HFFc6 (cell line): Measurements from ENCODE around the gene KRT80. TPM values are rescaled to one million over a fixed set of nuclear protein-coding genes. Genes with fewer than 3 reads are reported as not detected.
A peak's percentile ranks its signal among the peaks of the same experiment; 100 is the strongest.

Source experiments
- DNase-seq: peaks from one replicate; pipeline ENCODE4 v3.0.0-alpha.2; 2018
- H3K27ac Mint-ChIP-seq: 2 replicates; pipeline ENCODE4 v1.8.0; 2020; ENCODE audit warnings: mild to moderate bottlenecking, mixed read lengths
- H3K27me3 Mint-ChIP-seq: 2 replicates; pipeline ENCODE4 v1.8.0; 2021; ENCODE audit warnings: mild to moderate bottlenecking, moderate library complexity, mixed read lengths; ENCODE audit not compliant: insufficient read depth
- H3K36me3 Mint-ChIP-seq: 2 replicates; pipeline ENCODE4 v1.8.0; 2021; ENCODE audit warnings: low read depth, mixed read lengths
- H3K4me1 Mint-ChIP-seq: 2 replicates; pipeline ENCODE4 v1.8.0; 2020; ENCODE audit warnings: low read depth, mixed read lengths
- H3K4me3 Mint-ChIP-seq: 2 replicates; pipeline ENCODE4 v1.8.0; 2020; ENCODE audit warnings: mild to moderate bottlenecking, moderate library complexity, mixed read lengths
- H3K9me3 Mint-ChIP-seq: 2 replicates; pipeline ENCODE4 v1.8.0; 2020; ENCODE audit warnings: mild to moderate bottlenecking, mixed read lengths
- CTCF ChIP-seq: fragments of 200-600 bp; sonication (generic); IDR thresholded peaks from 2 replicates; pipeline ENCODE4 v1.5.0; 2021; ENCODE audit warnings: antibody characterized with exemption, mild to moderate bottlenecking
- total RNA-seq, 6 experiments: library from RNA; stranded (reverse); fragmentation: NEBNext Ultra II Directional; extraction: Animal tissue kit (Norgen Biotek cat#: 25700); gene quantifications; 2 replicates in 1 of 6; 3 replicates in 5 of 6; pipeline ENCODE4 v1.2.3, GENCODE V29; 2021

The KRT80 gene
- total RNA-seq, 6 experiments from 2014 or later, result 2.3 to 3.7 (median 2.8) TPM

- Mint-ChIP-seq H3K27ac (no peak overlapping the region), H3K27me3 (peaks cover 15% of the 10 kb centered on the region), H3K9me3 (peaks cover 6% of the 10 kb centered on the region), H3K4me3 (no peak overlapping the region), H3K4me1 (no peaks in the 10 kb centered on the region), H3K36me3 (no peaks in the 10 kb centered on the region)
- no peak for DNase-seq
- no peak for TF ChIP-seq CTCF
Observed at GRCh38 chr12:52132754-52133161, 59.1 kb downstream of the KRT80 start.

- H3K27me3 Mint-ChIP-seq, result peaks cover 16% of the 10 kb centered on the region
- H3K4me1 Mint-ChIP-seq, result peaks cover 12% of the 10 kb centered on the region; the same call in 1 of the 2 replicates
- no peaks in the 10 kb centered on the region for H3K36me3 Mint-ChIP-seq
- H3K4me3 Mint-ChIP-seq, result no peak overlapping the region
- H3K27ac Mint-ChIP-seq, result no peak overlapping the region
- no peak for DNase-seq
- TF ChIP-seq CTCF, result no peak
- peaks cover 6% of the 10 kb centered on the region for H3K9me3 Mint-ChIP-seq
Observed at GRCh38 chr12:52130711-52131110, 61.1 kb downstream of the KRT80 start.

- H3K4me3 Mint-ChIP-seq, result no peak overlapping the region
- H3K9me3 Mint-ChIP-seq, result peaks cover 6% of the 10 kb centered on the region
- H3K27ac Mint-ChIP-seq, result no peak overlapping the region
- peaks cover 12% of the 10 kb centered on the region; the same call in 1 of the 2 replicates for H3K4me1 Mint-ChIP-seq
- DNase-seq, result no peak
- TF ChIP-seq CTCF, result no peak
- no peaks in the 10 kb centered on the region for H3K36me3 Mint-ChIP-seq
- peaks cover 23% of the 10 kb centered on the region for H3K27me3 Mint-ChIP-seq
Observed at GRCh38 chr12:52127683-52128450, 63.9 kb downstream of the KRT80 start.

GRCh38 chr12:52126605-52127578 is 64.9 kb downstream of the KRT80 start:
- no peak; the same call in 1 of the 2 replicates for TF ChIP-seq CTCF
- H3K36me3 Mint-ChIP-seq, result no peaks in the 10 kb centered on the region
- peaks cover 6% of the 10 kb centered on the region for H3K9me3 Mint-ChIP-seq
- H3K27me3 Mint-ChIP-seq, result peaks cover 18% of the 10 kb centered on the region
- peaks cover 12% of the 10 kb centered on the region; the same call in 1 of the 2 replicates for H3K4me1 Mint-ChIP-seq
- H3K4me3 Mint-ChIP-seq, result peak overlapping the region; percentile 18; the same call in 1 of the 2 replicates
- no peak for DNase-seq
- H3K27ac Mint-ChIP-seq, result no peak overlapping the region

- no peak for TF ChIP-seq CTCF
- Mint-ChIP-seq H3K9me3 (no peaks in the 10 kb centered on the region), H3K27me3 (peaks cover 15% of the 10 kb centered on the region)
Observed at GRCh38 chr12:52126050-52126604, 65.7 kb downstream of the KRT80 start.

More at GRCh38 chr12:52126050-52126604, 65.7 kb downstream of the KRT80 start:
- H3K36me3 Mint-ChIP-seq, result no peaks in the 10 kb centered on the region
- H3K27ac Mint-ChIP-seq, result no peak overlapping the region
- no peak overlapping the region for H3K4me3 Mint-ChIP-seq
- peaks cover 19% of the 10 kb centered on the region for H3K4me1 Mint-ChIP-seq
- no peak for DNase-seq
